WTC11 (cell line): ENCODE measurements around the gene HEBP1. TPM values are rescaled to one million over a fixed set of nuclear protein-coding genes. Genes with fewer than 3 reads are reported as not detected.

Experiments used
- ATAC-seq: fragments of 200-7000 bp; cut with Tn5 transposase; 2 replicates; pipeline ENCODE4 v1.10.0; 2021; ENCODE audit warnings: mild to moderate bottlenecking, moderate library complexity
- CTCF ChIA-PET: fragments of 300-600 bp; sonication (Branson Sonifier 250); formaldehyde crosslinking; loops from one replicate; lab custom pipeline; 2021; ENCODE audit warnings: antibody characterized with exemption; lab: Charles Lee
- POLR2A ChIA-PET: fragments of 350-600 bp; sonication (Branson Sonifier 250); formaldehyde crosslinking; loops from one replicate; lab custom pipeline; 2021; ENCODE audit warnings: antibody characterized with exemption; lab: Charles Lee
- DNase-seq: peaks from one replicate; pipeline ENCODE4 v3.0.0; 2021; ENCODE audit warnings: low spot score
- H3K27ac Mint-ChIP-seq: 2 replicates; pipeline ENCODE4 v1.8.0; 2021; ENCODE audit warnings: mixed read lengths
- H3K27me3 Mint-ChIP-seq: 2 replicates; pipeline ENCODE4 v1.8.0; 2021; ENCODE audit warnings: low read depth, mild to moderate bottlenecking, moderate library complexity, mixed read lengths
- H3K36me3 Mint-ChIP-seq: 2 replicates; pipeline ENCODE4 v1.8.0; 2021; ENCODE audit warnings: mixed read lengths
- H3K4me1 Mint-ChIP-seq: 2 replicates; pipeline ENCODE4 v1.8.0; 2022; ENCODE audit warnings: mixed read lengths
- H3K4me3 Mint-ChIP-seq: 2 replicates; pipeline ENCODE4 v1.8.0; 2021; ENCODE audit warnings: mild to moderate bottlenecking, moderate library complexity, mixed read lengths
- H3K9me3 Mint-ChIP-seq: 2 replicates; pipeline ENCODE4 v1.8.0; 2021; ENCODE audit warnings: mixed read lengths
- ETV6 ChIP-seq: sonication (generic); formaldehyde crosslinking; IDR thresholded peaks from 2 replicates; pipeline ENCODE4 v1.8.1; 2022; ENCODE audit warnings: mild to moderate bottlenecking, missing genetic modification reagents
- FOXP1 ChIP-seq: sonication (generic); formaldehyde crosslinking; IDR thresholded peaks from 2 replicates; pipeline ENCODE4 v1.8.0; 2022; ENCODE audit warnings: missing genetic modification reagents, mild to moderate bottlenecking, moderate library complexity, borderline replicate concordance
- GRHL2 ChIP-seq: fragments of 250-450 bp; sonication (Bioruptor Pico); IDR thresholded peaks from 2 replicates; pipeline ENCODE4 v1.8.0; 2022; ENCODE audit warnings: mild to moderate bottlenecking, moderate library complexity; ENCODE audit not compliant: insufficient replicate concordance, severe bottlenecking
- NR3C1 ChIP-seq: sonication (generic); formaldehyde crosslinking; conservative IDR thresholded peaks from 2 replicates; pipeline ENCODE4 v1.8.1; 2023; ENCODE audit warnings: low read depth, mild to moderate bottlenecking, missing genetic modification reagents
- ZNF138 ChIP-seq: sonication (generic); formaldehyde crosslinking; conservative IDR thresholded peaks from 2 replicates; pipeline ENCODE4 v1.8.1; 2022; ENCODE audit warnings: mild to moderate bottlenecking, moderate library complexity, missing genetic modification reagents
- ZNF219 ChIP-seq: sonication (generic); formaldehyde crosslinking; IDR thresholded peaks from 2 replicates; pipeline ENCODE4 v1.8.0; 2023; ENCODE audit warnings: missing genetic modification reagents, mild to moderate bottlenecking, borderline replicate concordance
- ZNF671 ChIP-seq: fragments of 250-450 bp; sonication (Bioruptor Pico); IDR thresholded peaks from 2 replicates; pipeline ENCODE4 v1.8.0; 2021; ENCODE audit warnings: mild to moderate bottlenecking
- total RNA-seq: library from RNA; stranded (reverse); gene quantifications from 3 replicates; pipeline ENCODE4 v1.2.3, GENCODE V29; 2021
- TF ChIP-seq, protein P1 (sequence below): sonication (generic); formaldehyde crosslinking; IDR thresholded peaks from 2 replicates; pipeline ENCODE4 v1.8.1; 2023; ENCODE audit warnings: mild to moderate bottlenecking, missing genetic modification reagents
- TF ChIP-seq, protein P2 (sequence below): sonication (generic); formaldehyde crosslinking; IDR thresholded peaks from 2 replicates; pipeline ENCODE4 v1.8.0; 2022; ENCODE audit warnings: mild to moderate bottlenecking, missing genetic modification reagents
- TF ChIP-seq, protein P3 (sequence below): fragments of 200-600 bp; IDR thresholded peaks from 2 replicates; pipeline ENCODE4 v1.8.0; 2022; ENCODE audit warnings: antibody characterized with exemption
- TF ChIP-seq, protein P4 (sequence below): sonication (generic); formaldehyde crosslinking; IDR thresholded peaks from 2 replicates; pipeline ENCODE4 v1.8.0; 2023; ENCODE audit warnings: mild to moderate bottlenecking, missing genetic modification reagents
- TF ChIP-seq, protein P5 (sequence below): fragments of 250-450 bp; sonication (Bioruptor Pico); IDR thresholded peaks from 2 replicates; pipeline ENCODE4 v1.9.0; 2021; ENCODE audit warnings: mild to moderate bottlenecking
- TF ChIP-seq, protein P6 (sequence below): fragments of 250-450 bp; sonication (Bioruptor Pico); IDR thresholded peaks from 2 replicates; pipeline ENCODE4 v1.9.0; 2021; ENCODE audit warnings: mild to moderate bottlenecking, borderline replicate concordance
- TF ChIP-seq, protein P7 (sequence below): sonication (generic); formaldehyde crosslinking; IDR thresholded peaks from 2 replicates; pipeline ENCODE4 v1.8.1; 2022; ENCODE audit warnings: low read depth, mild to moderate bottlenecking, moderate library complexity, missing genetic modification reagents, borderline replicate concordance

The HEBP1 gene
- total RNA-seq, 1 experiment from 2014 or later, result 61.8 TPM

DNA sequence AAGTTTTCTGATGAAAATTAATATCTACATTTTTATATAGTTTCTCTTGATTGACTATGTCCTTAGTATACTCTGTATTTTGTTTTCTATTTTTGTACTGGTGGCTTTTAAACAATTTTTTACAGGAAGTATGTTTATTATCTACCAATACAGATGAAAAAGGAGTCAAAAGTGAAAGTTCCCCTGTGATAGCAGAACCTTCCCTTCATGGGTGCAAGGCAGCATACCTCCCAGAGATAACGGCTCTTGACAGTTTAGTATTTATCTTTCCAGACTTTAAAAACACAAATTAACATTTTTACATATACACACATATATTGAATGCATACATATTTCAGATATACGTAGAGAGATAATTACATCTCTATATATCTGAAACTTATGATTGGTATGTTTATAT, 27.0 kb upstream of the HEBP1 start:
- H3K9me3 Mint-ChIP-seq, result no peaks in the 10 kb centered on the region
- ATAC-seq (no peak), DNase-seq (no peak)
- no peak overlapping the region for H3K27ac Mint-ChIP-seq
- ChIA-PET POLR2A (no interaction called here), CTCF (interaction anchor here (1.3 to 1.8 kb wide), 2 partner anchors 53 to 185 kb away, joined by 5 to 7 read pairs; no protein-coding TSS in a partner anchor)
- TF ChIP-seq, protein P1, sequence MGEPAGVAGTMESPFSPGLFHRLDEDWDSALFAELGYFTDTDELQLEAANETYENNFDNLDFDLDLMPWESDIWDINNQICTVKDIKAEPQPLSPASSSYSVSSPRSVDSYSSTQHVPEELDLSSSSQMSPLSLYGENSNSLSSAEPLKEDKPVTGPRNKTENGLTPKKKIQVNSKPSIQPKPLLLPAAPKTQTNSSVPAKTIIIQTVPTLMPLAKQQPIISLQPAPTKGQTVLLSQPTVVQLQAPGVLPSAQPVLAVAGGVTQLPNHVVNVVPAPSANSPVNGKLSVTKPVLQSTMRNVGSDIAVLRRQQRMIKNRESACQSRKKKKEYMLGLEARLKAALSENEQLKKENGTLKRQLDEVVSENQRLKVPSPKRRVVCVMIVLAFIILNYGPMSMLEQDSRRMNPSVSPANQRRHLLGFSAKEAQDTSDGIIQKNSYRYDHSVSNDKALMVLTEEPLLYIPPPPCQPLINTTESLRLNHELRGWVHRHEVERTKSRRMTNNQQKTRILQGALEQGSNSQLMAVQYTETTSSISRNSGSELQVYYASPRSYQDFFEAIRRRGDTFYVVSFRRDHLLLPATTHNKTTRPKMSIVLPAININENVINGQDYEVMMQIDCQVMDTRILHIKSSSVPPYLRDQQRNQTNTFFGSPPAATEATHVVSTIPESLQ (CRISPR knock-in tag), result no peak
- TF ChIP-seq ZNF671 (CRISPR knock-in tag), result no peak
- TF ChIP-seq, protein P2, sequence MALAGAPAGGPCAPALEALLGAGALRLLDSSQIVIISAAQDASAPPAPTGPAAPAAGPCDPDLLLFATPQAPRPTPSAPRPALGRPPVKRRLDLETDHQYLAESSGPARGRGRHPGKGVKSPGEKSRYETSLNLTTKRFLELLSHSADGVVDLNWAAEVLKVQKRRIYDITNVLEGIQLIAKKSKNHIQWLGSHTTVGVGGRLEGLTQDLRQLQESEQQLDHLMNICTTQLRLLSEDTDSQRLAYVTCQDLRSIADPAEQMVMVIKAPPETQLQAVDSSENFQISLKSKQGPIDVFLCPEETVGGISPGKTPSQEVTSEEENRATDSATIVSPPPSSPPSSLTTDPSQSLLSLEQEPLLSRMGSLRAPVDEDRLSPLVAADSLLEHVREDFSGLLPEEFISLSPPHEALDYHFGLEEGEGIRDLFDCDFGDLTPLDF, result no peak
- TF ChIP-seq, protein P3, sequence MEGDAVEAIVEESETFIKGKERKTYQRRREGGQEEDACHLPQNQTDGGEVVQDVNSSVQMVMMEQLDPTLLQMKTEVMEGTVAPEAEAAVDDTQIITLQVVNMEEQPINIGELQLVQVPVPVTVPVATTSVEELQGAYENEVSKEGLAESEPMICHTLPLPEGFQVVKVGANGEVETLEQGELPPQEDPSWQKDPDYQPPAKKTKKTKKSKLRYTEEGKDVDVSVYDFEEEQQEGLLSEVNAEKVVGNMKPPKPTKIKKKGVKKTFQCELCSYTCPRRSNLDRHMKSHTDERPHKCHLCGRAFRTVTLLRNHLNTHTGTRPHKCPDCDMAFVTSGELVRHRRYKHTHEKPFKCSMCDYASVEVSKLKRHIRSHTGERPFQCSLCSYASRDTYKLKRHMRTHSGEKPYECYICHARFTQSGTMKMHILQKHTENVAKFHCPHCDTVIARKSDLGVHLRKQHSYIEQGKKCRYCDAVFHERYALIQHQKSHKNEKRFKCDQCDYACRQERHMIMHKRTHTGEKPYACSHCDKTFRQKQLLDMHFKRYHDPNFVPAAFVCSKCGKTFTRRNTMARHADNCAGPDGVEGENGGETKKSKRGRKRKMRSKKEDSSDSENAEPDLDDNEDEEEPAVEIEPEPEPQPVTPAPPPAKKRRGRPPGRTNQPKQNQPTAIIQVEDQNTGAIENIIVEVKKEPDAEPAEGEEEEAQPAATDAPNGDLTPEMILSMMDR, result no peak
- H3K4me1 Mint-ChIP-seq, result peaks cover 8% of the 10 kb centered on the region
- H3K36me3 Mint-ChIP-seq, result no peaks in the 10 kb centered on the region
- H3K27me3 Mint-ChIP-seq, result no peaks in the 10 kb centered on the region
- H3K4me3 Mint-ChIP-seq, result no peak overlapping the region

DNA sequence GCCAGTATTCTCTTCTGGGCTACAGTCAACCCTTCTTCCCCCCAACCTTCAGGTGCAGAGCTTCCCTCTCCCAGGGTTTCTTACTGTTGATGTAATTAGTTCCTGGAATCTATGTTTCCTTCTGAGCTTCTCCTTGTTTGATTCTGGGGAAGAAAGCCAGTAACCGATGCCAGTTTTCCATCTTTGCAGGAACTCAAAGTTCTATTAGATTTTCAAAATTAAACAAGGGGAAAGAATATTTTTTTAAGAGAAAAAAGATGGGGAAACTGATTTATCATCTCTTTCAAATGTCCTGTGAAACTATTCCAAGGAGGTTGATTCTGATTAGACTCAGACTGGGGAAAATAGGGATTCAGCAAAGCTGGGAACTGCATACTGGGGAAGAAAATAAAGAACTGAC, 26.2 kb upstream of the HEBP1 start:
- Mint-ChIP-seq H3K9me3 (no peaks in the 10 kb centered on the region), H3K27ac (no peak overlapping the region), H3K4me3 (no peak overlapping the region), H3K27me3 (no peaks in the 10 kb centered on the region), H3K36me3 (no peaks in the 10 kb centered on the region), H3K4me1 (peaks cover 8% of the 10 kb centered on the region)
- DNase-seq (no peak), ATAC-seq (no peak)
- ChIA-PET POLR2A (no interaction called here), CTCF (interaction anchor here (0.5 to 1.8 kb wide), 4 partner anchors 40 to 186 kb away, joined by 3 to 7 read pairs (median 4); no protein-coding TSS in a partner anchor)
- TF ChIP-seq ETV6 (CRISPR knock-in tag), result no peak

DNA sequence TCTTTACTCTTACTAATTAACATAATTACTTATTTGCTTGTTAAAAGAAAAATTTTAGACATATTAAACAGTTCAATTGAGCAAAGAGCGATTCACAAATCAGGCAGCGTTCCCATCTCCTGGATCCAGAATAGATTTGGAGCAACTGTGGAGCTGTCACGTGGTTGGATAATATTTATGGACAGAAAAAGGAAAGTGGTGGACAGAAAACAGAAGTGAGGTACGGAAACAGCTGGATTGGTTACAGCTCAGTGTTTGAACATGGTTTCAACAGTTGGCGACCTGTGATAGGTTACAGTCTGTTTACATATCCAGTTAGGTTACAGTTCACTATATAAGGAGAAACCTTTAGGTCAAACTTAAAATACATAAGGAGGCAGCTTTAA, 24.5 kb upstream of the HEBP1 start:
- Mint-ChIP-seq H3K4me1 (peaks cover 8% of the 10 kb centered on the region), H3K36me3 (no peaks in the 10 kb centered on the region), H3K27me3 (no peaks in the 10 kb centered on the region), H3K27ac (no peak overlapping the region), H3K4me3 (no peak overlapping the region), H3K9me3 (no peaks in the 10 kb centered on the region)
- ChIA-PET CTCF (interaction anchor here (0.6 to 3.1 kb wide), 30 partner anchors 9 to 514 kb away, joined by 3 to 19 read pairs (median 4); partner anchors contain the start of genes EMP1 and FAM234B), POLR2A (interaction anchor here (0.6 kb wide), 2 partner anchors 53 to 916 kb away, joined by 3 read pairs; no protein-coding TSS in a partner anchor)
- no peak for ATAC-seq
- DNase-seq, result no peak
- TF ChIP-seq, protein P4, sequence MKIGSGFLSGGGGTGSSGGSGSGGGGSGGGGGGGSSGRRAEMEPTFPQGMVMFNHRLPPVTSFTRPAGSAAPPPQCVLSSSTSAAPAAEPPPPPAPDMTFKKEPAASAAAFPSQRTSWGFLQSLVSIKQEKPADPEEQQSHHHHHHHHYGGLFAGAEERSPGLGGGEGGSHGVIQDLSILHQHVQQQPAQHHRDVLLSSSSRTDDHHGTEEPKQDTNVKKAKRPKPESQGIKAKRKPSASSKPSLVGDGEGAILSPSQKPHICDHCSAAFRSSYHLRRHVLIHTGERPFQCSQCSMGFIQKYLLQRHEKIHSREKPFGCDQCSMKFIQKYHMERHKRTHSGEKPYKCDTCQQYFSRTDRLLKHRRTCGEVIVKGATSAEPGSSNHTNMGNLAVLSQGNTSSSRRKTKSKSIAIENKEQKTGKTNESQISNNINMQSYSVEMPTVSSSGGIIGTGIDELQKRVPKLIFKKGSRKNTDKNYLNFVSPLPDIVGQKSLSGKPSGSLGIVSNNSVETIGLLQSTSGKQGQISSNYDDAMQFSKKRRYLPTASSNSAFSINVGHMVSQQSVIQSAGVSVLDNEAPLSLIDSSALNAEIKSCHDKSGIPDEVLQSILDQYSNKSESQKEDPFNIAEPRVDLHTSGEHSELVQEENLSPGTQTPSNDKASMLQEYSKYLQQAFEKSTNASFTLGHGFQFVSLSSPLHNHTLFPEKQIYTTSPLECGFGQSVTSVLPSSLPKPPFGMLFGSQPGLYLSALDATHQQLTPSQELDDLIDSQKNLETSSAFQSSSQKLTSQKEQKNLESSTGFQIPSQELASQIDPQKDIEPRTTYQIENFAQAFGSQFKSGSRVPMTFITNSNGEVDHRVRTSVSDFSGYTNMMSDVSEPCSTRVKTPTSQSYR, result no peak
- TF ChIP-seq, protein P5, sequence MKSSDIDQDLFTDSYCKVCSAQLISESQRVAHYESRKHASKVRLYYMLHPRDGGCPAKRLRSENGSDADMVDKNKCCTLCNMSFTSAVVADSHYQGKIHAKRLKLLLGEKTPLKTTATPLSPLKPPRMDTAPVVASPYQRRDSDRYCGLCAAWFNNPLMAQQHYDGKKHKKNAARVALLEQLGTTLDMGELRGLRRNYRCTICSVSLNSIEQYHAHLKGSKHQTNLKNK (CRISPR knock-in tag), result no peak
- TF ChIP-seq ZNF219 (no peak), FOXP1 (no peak), ZNF138 (no peak), GRHL2 (CRISPR knock-in tag) (no peak), NR3C1 (no peak)
- TF ChIP-seq, protein P6, sequence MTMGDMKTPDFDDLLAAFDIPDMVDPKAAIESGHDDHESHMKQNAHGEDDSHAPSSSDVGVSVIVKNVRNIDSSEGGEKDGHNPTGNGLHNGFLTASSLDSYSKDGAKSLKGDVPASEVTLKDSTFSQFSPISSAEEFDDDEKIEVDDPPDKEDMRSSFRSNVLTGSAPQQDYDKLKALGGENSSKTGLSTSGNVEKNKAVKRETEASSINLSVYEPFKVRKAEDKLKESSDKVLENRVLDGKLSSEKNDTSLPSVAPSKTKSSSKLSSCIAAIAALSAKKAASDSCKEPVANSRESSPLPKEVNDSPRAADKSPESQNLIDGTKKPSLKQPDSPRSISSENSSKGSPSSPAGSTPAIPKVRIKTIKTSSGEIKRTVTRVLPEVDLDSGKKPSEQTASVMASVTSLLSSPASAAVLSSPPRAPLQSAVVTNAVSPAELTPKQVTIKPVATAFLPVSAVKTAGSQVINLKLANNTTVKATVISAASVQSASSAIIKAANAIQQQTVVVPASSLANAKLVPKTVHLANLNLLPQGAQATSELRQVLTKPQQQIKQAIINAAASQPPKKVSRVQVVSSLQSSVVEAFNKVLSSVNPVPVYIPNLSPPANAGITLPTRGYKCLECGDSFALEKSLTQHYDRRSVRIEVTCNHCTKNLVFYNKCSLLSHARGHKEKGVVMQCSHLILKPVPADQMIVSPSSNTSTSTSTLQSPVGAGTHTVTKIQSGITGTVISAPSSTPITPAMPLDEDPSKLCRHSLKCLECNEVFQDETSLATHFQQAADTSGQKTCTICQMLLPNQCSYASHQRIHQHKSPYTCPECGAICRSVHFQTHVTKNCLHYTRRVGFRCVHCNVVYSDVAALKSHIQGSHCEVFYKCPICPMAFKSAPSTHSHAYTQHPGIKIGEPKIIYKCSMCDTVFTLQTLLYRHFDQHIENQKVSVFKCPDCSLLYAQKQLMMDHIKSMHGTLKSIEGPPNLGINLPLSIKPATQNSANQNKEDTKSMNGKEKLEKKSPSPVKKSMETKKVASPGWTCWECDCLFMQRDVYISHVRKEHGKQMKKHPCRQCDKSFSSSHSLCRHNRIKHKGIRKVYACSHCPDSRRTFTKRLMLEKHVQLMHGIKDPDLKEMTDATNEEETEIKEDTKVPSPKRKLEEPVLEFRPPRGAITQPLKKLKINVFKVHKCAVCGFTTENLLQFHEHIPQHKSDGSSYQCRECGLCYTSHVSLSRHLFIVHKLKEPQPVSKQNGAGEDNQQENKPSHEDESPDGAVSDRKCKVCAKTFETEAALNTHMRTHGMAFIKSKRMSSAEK (CRISPR knock-in tag), result no peak
- TF ChIP-seq, protein P7, sequence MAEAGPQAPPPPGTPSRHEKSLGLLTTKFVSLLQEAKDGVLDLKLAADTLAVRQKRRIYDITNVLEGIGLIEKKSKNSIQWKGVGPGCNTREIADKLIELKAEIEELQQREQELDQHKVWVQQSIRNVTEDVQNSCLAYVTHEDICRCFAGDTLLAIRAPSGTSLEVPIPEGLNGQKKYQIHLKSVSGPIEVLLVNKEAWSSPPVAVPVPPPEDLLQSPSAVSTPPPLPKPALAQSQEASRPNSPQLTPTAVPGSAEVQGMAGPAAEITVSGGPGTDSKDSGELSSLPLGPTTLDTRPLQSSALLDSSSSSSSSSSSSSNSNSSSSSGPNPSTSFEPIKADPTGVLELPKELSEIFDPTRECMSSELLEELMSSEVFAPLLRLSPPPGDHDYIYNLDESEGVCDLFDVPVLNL (CRISPR knock-in tag), result no peak
